H9 (cell line): ENCODE data around the gene VASP. TPM values are rescaled to one million over a fixed set of nuclear protein-coding genes. Genes with fewer than 3 reads are reported as not detected.

Experiments
- DNase-seq: peaks from one replicate; pipeline ENCODE4 v3.0.0-alpha.2; 2017
- H2AFZ ChIP-seq: one replicate; pipeline ENCODE4 v1.6.1; 2013; ENCODE audit warnings: mild to moderate bottlenecking, low read length, control low read depth, moderate library complexity
- H2AK5ac ChIP-seq: 2 replicates; pipeline ENCODE4 v1.6.1; 2013; ENCODE audit warnings: low read length, control low read depth, mixed read lengths; ENCODE audit not compliant: insufficient read length
- H2BK120ac ChIP-seq: one replicate; pipeline ENCODE4 v1.6.1; 2013; ENCODE audit warnings: low read depth, mild to moderate bottlenecking, low read length, control low read depth, inconsistent platforms; ENCODE audit not compliant: poor library complexity, severe bottlenecking
- H2BK12ac ChIP-seq: 2 replicates; pipeline ENCODE4 v1.6.1; 2013; ENCODE audit warnings: low read length, control low read depth, mixed read lengths, low read depth; ENCODE audit not compliant: insufficient read length
- H2BK15ac ChIP-seq: 2 replicates; pipeline ENCODE4 v1.6.1; 2013; ENCODE audit warnings: low read depth, low read length, control low read depth
- H2BK20ac ChIP-seq: one replicate; pipeline ENCODE4 v1.6.1; 2013; ENCODE audit warnings: low read depth, mild to moderate bottlenecking, low read length, control low read depth, inconsistent platforms; ENCODE audit not compliant: poor library complexity, severe bottlenecking
- H2BK5ac ChIP-seq: 2 replicates; pipeline ENCODE4 v1.6.1; 2013; ENCODE audit warnings: low read length, control low read depth, mixed read lengths; ENCODE audit not compliant: insufficient read length
- H3K14ac ChIP-seq: 2 replicates; pipeline ENCODE4 v1.6.1; 2013; ENCODE audit warnings: low read length, control low read depth; ENCODE audit not compliant: insufficient read depth
- H3K18ac ChIP-seq: 2 replicates; pipeline ENCODE4 v1.6.1; 2013; ENCODE audit warnings: low read depth, mild to moderate bottlenecking, mixed read lengths, low read length, control low read depth; ENCODE audit not compliant: insufficient read length
- H3K23ac ChIP-seq: 2 replicates; pipeline ENCODE4 v1.6.1; 2013; ENCODE audit warnings: low read length, control low read depth, mixed read lengths, low read depth; ENCODE audit not compliant: insufficient read length
- H3K23me2 ChIP-seq: 2 replicates; pipeline ENCODE4 v1.6.1; 2013; ENCODE audit warnings: low read depth, mild to moderate bottlenecking, mixed read lengths, low read length, control low read depth; ENCODE audit not compliant: insufficient read length, poor library complexity, severe bottlenecking
- H3K27ac ChIP-seq: 2 replicates; pipeline ENCODE4 v1.5.1; 2013; ENCODE audit warnings: low read length, control low read depth, mixed read lengths, low read depth; ENCODE audit not compliant: insufficient read length
- H3K27me3 ChIP-seq: 2 replicates; pipeline ENCODE4 v1.6.1; 2013; ENCODE audit warnings: low read length, control low read depth, inconsistent platforms; ENCODE audit not compliant: insufficient read depth
- H3K4ac ChIP-seq: 2 replicates; pipeline ENCODE4 v1.6.1; 2013; ENCODE audit warnings: low read depth, mild to moderate bottlenecking, control low read depth, inconsistent platforms, low read length, moderate library complexity
- H3K4me1 ChIP-seq: 2 replicates; pipeline ENCODE4 v1.6.1; 2013; ENCODE audit warnings: low read length, control low read depth, inconsistent platforms; ENCODE audit not compliant: insufficient read depth
- H3K4me2 ChIP-seq: 2 replicates; pipeline ENCODE4 v1.6.1; 2013; ENCODE audit warnings: low read length, control low read depth, mixed read lengths; ENCODE audit not compliant: insufficient read length, insufficient read depth
- H3K56ac ChIP-seq: 2 replicates; pipeline ENCODE4 v1.6.1; 2013; ENCODE audit warnings: low read depth, mild to moderate bottlenecking, mixed read lengths, low read length, control low read depth; ENCODE audit not compliant: insufficient read length
- H3K79me1 ChIP-seq: 2 replicates; pipeline ENCODE4 v1.6.1; 2013; ENCODE audit warnings: low read depth, mild to moderate bottlenecking, moderate library complexity, low read length, control low read depth, inconsistent platforms; ENCODE audit not compliant: insufficient read depth, poor library complexity, severe bottlenecking
- H3K79me2 ChIP-seq: 2 replicates; pipeline ENCODE4 v1.6.1; 2013; ENCODE audit warnings: low read length, control low read depth, inconsistent platforms; ENCODE audit not compliant: insufficient read depth
- H3K9ac ChIP-seq: 2 replicates; pipeline ENCODE4 v1.6.1; 2013; ENCODE audit warnings: low read length, control low read depth, mixed read lengths; ENCODE audit not compliant: insufficient read length; ENCODE audit errors: extremely low read depth
- H3K9me3 ChIP-seq: one replicate; pipeline ENCODE4 v1.6.1; 2013; ENCODE audit warnings: low read depth, low read length, inconsistent platforms; ENCODE audit not compliant: control insufficient read depth
- H3T11ph ChIP-seq: one replicate; pipeline ENCODE4 v1.6.1; 2013; ENCODE audit warnings: mild to moderate bottlenecking, low read length, control low read depth, inconsistent platforms
- H4K20me1 ChIP-seq: one replicate; pipeline ENCODE4 v1.6.1; 2013; ENCODE audit not compliant: control insufficient read depth, insufficient read length, insufficient read depth
- H4K5ac ChIP-seq: 2 replicates; pipeline ENCODE4 v1.6.1; 2013; ENCODE audit warnings: low read depth, mild to moderate bottlenecking, mixed read lengths, low read length, control low read depth; ENCODE audit not compliant: insufficient read length
- H4K8ac ChIP-seq: replicated peaks from 2 replicates; pipeline ENCODE4 v1.6.1; 2013; ENCODE audit warnings: low read length, control low read depth, mixed read lengths, low read depth; ENCODE audit not compliant: insufficient read length
- H4K91ac ChIP-seq: 2 replicates; pipeline ENCODE4 v1.6.1; 2013; ENCODE audit warnings: low read depth, mild to moderate bottlenecking, moderate library complexity, mixed read lengths, low read length, control low read depth; ENCODE audit not compliant: insufficient read length
- H3K27ac Mint-ChIP-seq, 3 experiments: 2 replicates in 2 of 3; 3 replicates in 1 of 3; pipeline ENCODE4 v1.8.0; 2020 to 2021; ENCODE audit warnings: mixed read lengths in 3 of 3, mild to moderate bottlenecking in 1 of 3, moderate library complexity in 1 of 3
- H3K27me3 Mint-ChIP-seq: 2 replicates; pipeline ENCODE4 v1.8.0; 2021; ENCODE audit warnings: low read depth, mild to moderate bottlenecking, moderate library complexity, mixed read lengths
- H3K36me3 Mint-ChIP-seq, 3 experiments: 2 replicates in 2 of 3; 3 replicates in 1 of 3; pipeline ENCODE4 v1.8.0; 2020 to 2021; ENCODE audit warnings: low read depth in 3 of 3, mixed read lengths in 3 of 3; ENCODE audit not compliant: insufficient read depth in 1 of 3
- H3K4me1 Mint-ChIP-seq, 2 experiments: 2 replicates each; pipeline ENCODE4 v1.8.0; 2020; ENCODE audit warnings: mixed read lengths in 2 of 2
- H3K4me3 Mint-ChIP-seq, 2 experiments: 2 replicates in 1 of 2; 3 replicates in 1 of 2; pipeline ENCODE4 v1.8.0; 2020 to 2021; ENCODE audit warnings: mild to moderate bottlenecking in 2 of 2, mixed read lengths in 2 of 2, moderate library complexity in 1 of 2
- H3K9me3 Mint-ChIP-seq, 2 experiments: 2 replicates in 1 of 2; 3 replicates in 1 of 2; pipeline ENCODE4 v1.8.0; 2020; ENCODE audit warnings: mild to moderate bottlenecking in 2 of 2, mixed read lengths in 2 of 2, moderate library complexity in 1 of 2
- CTCF ChIP-seq: fragments of 200-600 bp; sonication (generic); conservative IDR thresholded peaks from 3 replicates; pipeline ENCODE4 v1.8.0; 2021; ENCODE audit warnings: antibody characterized with exemption, mild to moderate bottlenecking
- WGBS: extraction: QIAGEN DNeasy Blood & Tissue Kit; methylation state at CpG from one replicate; pipeline ENCODE4 v1.1.7; 2013; ENCODE audit warnings: missing lambda C conversion rate, low lambda C conversion rate, mixed read lengths; ENCODE audit not compliant: insufficient read length; ENCODE audit errors: extremely low coverage; 5-methylcytosine and 5-hydroxymethylcytosine counted together
- total RNA-seq: library from RNA; stranded (reverse); gene quantifications from 2 replicates; pipeline ENCODE4 v1.2.1, GENCODE V29; 2021

Gene VASP
- total RNA-seq, 1 experiment from 2014 or later, result 157 TPM

- no peak overlapping the region for H3K56ac ChIP-seq
- H3K27me3 ChIP-seq, result no peaks in the 10 kb centered on the region
- no peak overlapping the region for H3K4me3 Mint-ChIP-seq
- no peaks in the 10 kb centered on the region for H3K23me2 ChIP-seq
- H3K9ac ChIP-seq, result no peak overlapping the region
- H3K4me2 ChIP-seq, result no peak overlapping the region
- no peak overlapping the region for H3K27ac ChIP-seq
- H3K4me1 ChIP-seq, result no peaks in the 10 kb centered on the region
- H2AK5ac ChIP-seq, result no peak overlapping the region
- no peaks in the 10 kb centered on the region for H3K36me3 Mint-ChIP-seq
- H3K4me1 Mint-ChIP-seq, result 0 out of 4 replicates have a peak, but pooled peaks cover 0 to under 1% of the 10 kb centered on the region in 2 experiments
- H3K27ac Mint-ChIP-seq, result no peak overlapping the region
- no peaks in the 10 kb centered on the region for H4K20me1 ChIP-seq
- H3K14ac ChIP-seq, result no peak overlapping the region
- TF ChIP-seq CTCF, result no peak
- H2BK15ac ChIP-seq, result no peak overlapping the region
- H2AFZ ChIP-seq, result no peak overlapping the region
- no peaks in the 10 kb centered on the region for H3K79me2 ChIP-seq
- peaks cover 0 to 6% of the 10 kb centered on the region in 2 experiments; a peak in 1 of 5 replicates for H3K9me3 Mint-ChIP-seq
- no peak overlapping the region for H2BK12ac ChIP-seq
- no peak overlapping the region for H4K8ac ChIP-seq
- H3K79me1 ChIP-seq, result no peaks in the 10 kb centered on the region
- H3K27me3 Mint-ChIP-seq, result no peaks in the 10 kb centered on the region
- H3K9me3 ChIP-seq, result no peaks in the 10 kb centered on the region
- H2BK5ac ChIP-seq, result no peak overlapping the region
- no peak for DNase-seq
- no peak overlapping the region for H3K18ac ChIP-seq
- H4K91ac ChIP-seq, result no peak overlapping the region
- no peak overlapping the region for H3K23ac ChIP-seq
- H2BK120ac ChIP-seq, result no peak overlapping the region
- H2BK20ac ChIP-seq, result no peak overlapping the region
- no CpG with 5 or more reads among the region's 7 CpGs for WGBS
- no peak overlapping the region for H3K4ac ChIP-seq
- no peak overlapping the region for H4K5ac ChIP-seq
- no peak overlapping the region for H3T11ph ChIP-seq
These were observed 35.0 kb downstream of the VASP start for GRCh38 chr19:45542234-45542668.
